ENCODE data around the gene LYPD4.

The LYPD4 gene

DNA sequence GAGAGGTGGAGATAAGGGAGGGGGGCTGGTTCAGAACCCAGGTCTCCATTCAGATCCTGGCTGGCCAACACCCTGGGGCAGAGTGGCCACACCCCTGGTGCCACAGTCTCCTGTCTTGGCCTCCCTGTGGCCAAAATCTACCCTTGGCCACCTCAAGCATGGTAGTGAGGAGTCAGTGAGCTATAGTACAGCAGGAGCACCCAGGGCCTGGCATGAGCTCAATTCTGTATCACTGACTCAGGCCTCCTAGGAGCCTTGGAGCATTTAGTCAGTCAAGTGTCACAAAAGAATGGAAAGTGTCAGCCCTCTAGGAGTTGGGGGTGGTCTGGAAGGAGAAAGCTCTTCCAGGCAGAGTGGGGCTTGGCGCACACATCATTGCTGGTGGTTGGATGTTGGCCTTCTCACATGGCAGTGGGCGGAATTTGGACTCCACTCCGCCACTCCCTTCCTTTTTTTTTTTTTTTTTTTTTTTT, 26.0 kb upstream of the LYPD4 start:
- TF ChIP-seq FOXM1 (IDR thresholded peaks at IDR 0.05; ENCODE audit: borderline replicate concordance) (no peak), HDGF (IDR thresholded peaks at IDR 0.05; ENCODE audit: borderline replicate concordance) (no peak), SUZ12 (IDR thresholded peaks at IDR 0.05) (no peak), ELF4 (IDR thresholded peaks at IDR 0.05) (no peak), SP1 (IDR thresholded peaks at IDR 0.05) (no peak), FOXA1 (IDR thresholded peaks at IDR 0.05) (no peak), LEF1 (IDR thresholded peaks at IDR 0.05; ENCODE audit: borderline replicate concordance) (no peak), NFRKB (IDR thresholded peaks at IDR 0.05) (no peak), L3MBTL2 (conservative IDR thresholded peaks at IDR 0.05) (no peak), ARNT (IDR thresholded peaks at IDR 0.05) (no peak), ZNF384 (IDR thresholded peaks at IDR 0.05) (no peak), CTBP1 (IDR thresholded peaks at IDR 0.05; ENCODE audit: borderline replicate concordance) (no peak), TARDBP (IDR thresholded peaks at IDR 0.05) (no peak), FOXK2 (IDR thresholded peaks at IDR 0.05) (no peak), PKNOX1 (IDR thresholded peaks at IDR 0.05) (no peak), BHLHE40 (IDR thresholded peaks at IDR 0.05; ENCODE audit: borderline replicate concordance) (no peak)
- ChIA-PET CTCF (no interaction called here), POLR2A (interaction anchor here (4.1 kb wide), 1 partner anchor 11 kb away, joined by 43 read pairs; the partner anchor contains the start of gene RPS19)
- no peak for DNase-seq (ENCODE audit: extremely low spot score)

DNA sequence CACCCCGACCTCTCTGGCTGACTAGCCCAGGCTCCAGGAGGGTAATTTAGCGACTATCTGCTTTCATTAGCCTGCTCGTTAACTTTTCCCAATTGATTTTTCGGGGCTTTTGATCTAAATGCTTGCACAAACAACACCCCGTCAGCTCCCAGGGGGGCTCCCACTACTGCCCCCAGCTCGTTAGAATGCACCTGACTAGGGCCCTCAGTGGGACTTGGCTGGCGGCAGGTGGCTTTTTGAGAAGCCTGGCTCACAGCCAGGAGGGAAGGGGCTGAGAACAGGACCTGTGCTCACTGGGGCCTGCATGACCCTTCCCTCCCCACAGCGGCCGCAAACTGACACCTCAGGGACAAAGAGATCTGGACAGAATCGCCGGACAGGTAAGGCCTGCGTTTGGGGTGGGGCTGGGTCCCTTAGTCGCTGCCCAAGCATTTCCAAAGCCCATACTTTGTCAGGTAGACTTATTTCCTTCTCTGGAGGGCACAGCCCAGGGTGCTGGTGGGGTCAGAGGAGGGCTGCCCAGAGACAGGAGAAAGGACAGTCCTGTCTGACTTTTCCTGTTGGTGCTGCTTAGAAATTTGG, 25.0 kb upstream of the LYPD4 start:
- POLR2A ChIA-PET: interaction anchor here (1.0 kb wide), 1 partner anchor 9 kb away, joined by 7 read pairs; the partner anchor contains the start of gene RPS19
- no peak for TF ChIP-seq TARDBP (IDR thresholded peaks at IDR 0.05)
- TF ChIP-seq ZNF384 (IDR thresholded peaks at IDR 0.05): no peak
- no peak for TF ChIP-seq CTBP1 (IDR thresholded peaks at IDR 0.05; ENCODE audit: borderline replicate concordance)
- no peak for TF ChIP-seq PKNOX1 (IDR thresholded peaks at IDR 0.05)
- TF ChIP-seq ELF4 (IDR thresholded peaks at IDR 0.05): no peak
- no peak for TF ChIP-seq SUZ12 (IDR thresholded peaks at IDR 0.05)
- TF ChIP-seq NFRKB (IDR thresholded peaks at IDR 0.05): no peak
- no peak for TF ChIP-seq LEF1 (IDR thresholded peaks at IDR 0.05; ENCODE audit: borderline replicate concordance)
- TF ChIP-seq ARNT (IDR thresholded peaks at IDR 0.05): no peak
- no peak for TF ChIP-seq HDGF (IDR thresholded peaks at IDR 0.05; ENCODE audit: borderline replicate concordance)
- no peak for TF ChIP-seq SP1 (IDR thresholded peaks at IDR 0.05)
- CTCF ChIA-PET: no interaction called here
- DNase-seq (ENCODE audit: extremely low spot score): no peak

- no peak for TF ChIP-seq HDGF (IDR thresholded peaks at IDR 0.05; ENCODE audit: borderline replicate concordance)
- POLR2A ChIA-PET: interaction anchor here (1.0 to 1.4 kb wide), 3 partner anchors 9 to 90 kb away, joined by 3 to 7 read pairs (median 4); partner anchors contain the start of genes RABAC1 and RPS19
- no peak for DNase-seq (ENCODE audit: extremely low spot score)
- CTCF ChIA-PET: no interaction called here
Observed at GRCh38 chr19:41868989-41869300, 24.5 kb upstream of the LYPD4 start.

DNA sequence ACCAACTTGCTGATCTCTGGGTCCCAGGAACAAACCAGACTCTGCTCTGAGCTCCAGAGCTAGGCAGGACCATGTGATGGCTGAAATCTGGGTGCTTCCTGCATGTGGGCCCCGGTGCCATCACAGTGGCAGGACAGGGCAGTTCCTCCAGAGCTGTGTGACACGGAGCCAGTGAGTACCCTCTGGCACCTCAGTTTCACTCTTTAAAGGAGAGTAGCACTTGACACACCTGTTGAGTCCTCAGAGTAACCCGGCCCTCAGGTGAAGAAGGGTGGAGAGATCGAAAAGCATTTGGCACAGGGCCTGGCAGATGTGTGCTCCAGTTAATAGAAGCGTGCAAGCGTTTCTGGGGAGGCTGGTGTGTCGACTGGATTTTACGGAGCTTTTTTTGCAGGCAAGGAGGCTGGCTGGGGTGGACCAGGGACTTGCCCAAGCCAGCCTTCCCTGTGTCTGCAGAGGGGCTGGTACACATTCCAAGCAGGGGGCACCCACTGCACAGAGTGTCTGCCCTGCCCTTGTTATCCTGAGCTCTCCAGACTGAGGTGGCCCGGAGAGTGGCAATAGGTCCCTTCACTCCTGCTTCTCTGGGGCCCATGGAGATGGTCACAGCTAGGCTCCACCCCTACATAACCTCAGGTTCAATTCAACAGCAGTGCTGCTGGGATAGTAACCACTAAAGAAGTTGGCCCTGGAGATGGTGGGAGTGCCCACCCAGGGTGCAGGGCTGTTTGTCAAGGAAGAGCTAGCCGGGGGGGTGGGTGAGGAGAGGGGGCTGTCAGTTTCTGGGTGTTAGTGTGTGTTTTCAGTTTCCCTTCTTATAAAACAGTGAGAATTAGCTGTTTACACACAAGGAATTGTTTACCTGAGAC, 23.9 kb upstream of the LYPD4 start:
- no peak for DNase-seq (ENCODE audit: extremely low spot score)
- ChIA-PET CTCF (no interaction called here), POLR2A (interaction anchor here (1.0 to 1.4 kb wide), 4 partner anchors 8 to 91 kb away, joined by 3 to 7 read pairs (median 4); partner anchors contain the start of genes RABAC1 and RPS19)
- no peak for TF ChIP-seq PKNOX1 (IDR thresholded peaks at IDR 0.05)
- TF ChIP-seq ZNF384 (IDR thresholded peaks at IDR 0.05): no peak
- TF ChIP-seq ARNT (IDR thresholded peaks at IDR 0.05): no peak
- TF ChIP-seq BHLHE40 (IDR thresholded peaks at IDR 0.05; ENCODE audit: borderline replicate concordance): no peak
- no peak for TF ChIP-seq NFRKB (IDR thresholded peaks at IDR 0.05)
- no peak for TF ChIP-seq SP1 (IDR thresholded peaks at IDR 0.05)
- no peak for TF ChIP-seq FOXK2 (IDR thresholded peaks at IDR 0.05)
- TF ChIP-seq SUZ12 (IDR thresholded peaks at IDR 0.05): no peak
- TF ChIP-seq LEF1 (IDR thresholded peaks at IDR 0.05; ENCODE audit: borderline replicate concordance): no peak
- no peak for TF ChIP-seq ELF4 (IDR thresholded peaks at IDR 0.05)
- no peak for TF ChIP-seq L3MBTL2 (conservative IDR thresholded peaks at IDR 0.05)
- no peak for TF ChIP-seq CTBP1 (IDR thresholded peaks at IDR 0.05; ENCODE audit: borderline replicate concordance)
- no peak for TF ChIP-seq FOXM1 (IDR thresholded peaks at IDR 0.05; ENCODE audit: borderline replicate concordance)
- no peak for TF ChIP-seq FOXA1 (IDR thresholded peaks at IDR 0.05)
- TF ChIP-seq TARDBP (IDR thresholded peaks at IDR 0.05): no peak
- no peak for TF ChIP-seq HDGF (IDR thresholded peaks at IDR 0.05; ENCODE audit: borderline replicate concordance)

DNA sequence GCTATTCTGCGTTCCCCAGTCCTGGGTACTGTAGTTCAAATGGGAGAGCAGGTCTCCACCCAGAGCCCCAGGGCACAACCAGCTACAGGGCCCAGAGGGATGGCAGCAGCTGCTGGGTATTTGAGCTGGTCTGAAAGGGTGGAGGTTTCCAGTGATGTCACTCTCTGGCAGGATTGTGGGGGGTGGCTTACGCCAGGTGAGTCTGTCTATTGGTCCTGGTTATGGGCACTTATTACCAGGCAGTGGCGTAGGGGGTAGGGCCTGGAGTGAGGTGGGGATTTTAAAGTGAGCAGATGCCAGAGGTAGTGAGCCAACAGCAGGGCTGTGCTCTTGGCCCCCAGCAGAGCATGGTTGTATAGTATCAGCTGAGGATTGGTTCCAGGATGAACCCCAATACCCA, 21.8 kb upstream of the LYPD4 start:
- no peak for TF ChIP-seq L3MBTL2 (conservative IDR thresholded peaks at IDR 0.05)
- no peak for TF ChIP-seq LEF1 (IDR thresholded peaks at IDR 0.05; ENCODE audit: borderline replicate concordance)
- TF ChIP-seq SUZ12 (IDR thresholded peaks at IDR 0.05): no peak
- TF ChIP-seq FOXK2 (IDR thresholded peaks at IDR 0.05): no peak
- no peak for TF ChIP-seq ZNF384 (IDR thresholded peaks at IDR 0.05)
- TF ChIP-seq PKNOX1 (IDR thresholded peaks at IDR 0.05): no peak
- no peak for TF ChIP-seq FOXA1 (IDR thresholded peaks at IDR 0.05)
- TF ChIP-seq SP1 (IDR thresholded peaks at IDR 0.05): no peak
- TF ChIP-seq ARNT (IDR thresholded peaks at IDR 0.05): no peak
- TF ChIP-seq HDGF (IDR thresholded peaks at IDR 0.05; ENCODE audit: borderline replicate concordance): no peak
- TF ChIP-seq TARDBP (IDR thresholded peaks at IDR 0.05): no peak
- no peak for TF ChIP-seq BHLHE40 (IDR thresholded peaks at IDR 0.05; ENCODE audit: borderline replicate concordance)
- TF ChIP-seq FOXM1 (IDR thresholded peaks at IDR 0.05; ENCODE audit: borderline replicate concordance): no peak
- no peak for TF ChIP-seq NFRKB (IDR thresholded peaks at IDR 0.05)
- TF ChIP-seq CTBP1 (IDR thresholded peaks at IDR 0.05; ENCODE audit: borderline replicate concordance): no peak
- TF ChIP-seq ELF4 (IDR thresholded peaks at IDR 0.05): no peak
- no peak for DNase-seq (ENCODE audit: extremely low spot score)
- ChIA-PET CTCF (no interaction called here), POLR2A (no interaction called here)
